K562 (cell line): Measurements from ENCODE around the gene LRRC26. TPM values are rescaled to one million over a fixed set of nuclear protein-coding genes. Genes with fewer than 3 reads are reported as not detected.

Experiments
- KDM5B ChIP-seq: fragments of 200-600 bp; sonication (generic); IDR thresholded peaks from 2 replicates; pipeline ENCODE4 v1.6.1; 2012; ENCODE audit warnings: low read depth, mild to moderate bottlenecking, moderate library complexity, low read length, control low read depth, inconsistent platforms; ENCODE audit not compliant: insufficient replicate concordance
- MTA3 ChIP-seq: fragments of 450-650 bp; formaldehyde crosslinking; IDR thresholded peaks from 2 replicates; pipeline ENCODE4 v1.6.1; 2017; ENCODE audit warnings: mild to moderate bottlenecking, borderline replicate concordance
- PTTG1 ChIP-seq: fragments of 450-650 bp; IDR thresholded peaks from 2 replicates; pipeline ENCODE4 v1.6.1; 2016; ENCODE audit warnings: low read depth, mild to moderate bottlenecking, missing genetic modification characterization, missing compliant biosample characterization
- SRSF1 ChIP-seq: fragments of 200-400 bp; formaldehyde crosslinking; IDR thresholded peaks from 2 replicates; pipeline ENCODE4 v1.6.1; 2017; ENCODE audit warnings: mild to moderate bottlenecking, low read depth, low read length, moderate library complexity
- YBX1 ChIP-seq: fragments of 450-650 bp; IDR thresholded peaks from 2 replicates; pipeline ENCODE4 v1.7.1; 2016; ENCODE audit warnings: mild to moderate bottlenecking
- polyA plus RNA-seq, 8 experiments: library from polyadenylated mRNA; depleted of rRNA in 4 of 8; stranded (reverse) in 5 of 8; unstranded in 3 of 8; fragments of >200 nt; fragmentation: Nextera tagmentation in 2 of 8; fragmentation: Illumina TruSeq in 1 of 8; extraction: Ambion mirVana in 2 of 8; extraction: Trizol in 1 of 8; gene quantifications; 2 replicates each; pipeline versions ENCODE4 v1.2.1 to v1.2.3, GENCODE V29; 2011 to 2014; ENCODE audit warnings: inconsistent platforms in 1 of 8, missing spikeins in 1 of 8
- total RNA-seq, 7 experiments: library from RNA; depleted of rRNA in 6 of 7; stranded (reverse); fragments of >200 nt in 6 of 7; fragmentation: Illumina TruSeq in 2 of 7; extraction: Trizol in 2 of 7; gene quantifications; 2 replicates each; pipeline versions ENCODE4 v1.2.1 to v1.2.3, GENCODE V29; 2011 to 2021; ENCODE audit warnings: low replicate concordance in 1 of 7
- TF ChIP-seq, protein P1 (sequence below): fragments of 450-650 bp; IDR thresholded peaks from 2 replicates; pipeline ENCODE4 v1.6.1; 2016; ENCODE audit warnings: mild to moderate bottlenecking, moderate library complexity
- TF ChIP-seq, protein P2 (sequence below): sonication (generic); formaldehyde crosslinking; IDR thresholded peaks from 2 replicates; pipeline ENCODE4 v1.9.0; 2022; ENCODE audit warnings: mild to moderate bottlenecking, missing genetic modification reagents
- TF ChIP-seq, protein P3 (sequence below), 3 experiments: fragments of 200-800 bp in 1 of 3; fragments of 250-450 bp in 1 of 3; fragments of 450-650 bp in 1 of 3; sonication (Bioruptor Pico) in 1 of 3; sonication (Bioruptor generic) in 1 of 3; formaldehyde crosslinking in 1 of 3; IDR thresholded peaks; 2 replicates each; pipeline versions ENCODE4 v1.6.1 to v1.8.0; 2016 to 2022; ENCODE audit warnings: mild to moderate bottlenecking in 2 of 3, missing genetic modification characterization in 2 of 3, missing compliant biosample characterization in 1 of 3, moderate library complexity in 1 of 3

Gene LRRC26
- total and polyA plus RNA-seq, 9 of the 15 experiments (the other 6 are each of a cell fraction or from before 2014, with no cell fraction given): not detected

DNA sequence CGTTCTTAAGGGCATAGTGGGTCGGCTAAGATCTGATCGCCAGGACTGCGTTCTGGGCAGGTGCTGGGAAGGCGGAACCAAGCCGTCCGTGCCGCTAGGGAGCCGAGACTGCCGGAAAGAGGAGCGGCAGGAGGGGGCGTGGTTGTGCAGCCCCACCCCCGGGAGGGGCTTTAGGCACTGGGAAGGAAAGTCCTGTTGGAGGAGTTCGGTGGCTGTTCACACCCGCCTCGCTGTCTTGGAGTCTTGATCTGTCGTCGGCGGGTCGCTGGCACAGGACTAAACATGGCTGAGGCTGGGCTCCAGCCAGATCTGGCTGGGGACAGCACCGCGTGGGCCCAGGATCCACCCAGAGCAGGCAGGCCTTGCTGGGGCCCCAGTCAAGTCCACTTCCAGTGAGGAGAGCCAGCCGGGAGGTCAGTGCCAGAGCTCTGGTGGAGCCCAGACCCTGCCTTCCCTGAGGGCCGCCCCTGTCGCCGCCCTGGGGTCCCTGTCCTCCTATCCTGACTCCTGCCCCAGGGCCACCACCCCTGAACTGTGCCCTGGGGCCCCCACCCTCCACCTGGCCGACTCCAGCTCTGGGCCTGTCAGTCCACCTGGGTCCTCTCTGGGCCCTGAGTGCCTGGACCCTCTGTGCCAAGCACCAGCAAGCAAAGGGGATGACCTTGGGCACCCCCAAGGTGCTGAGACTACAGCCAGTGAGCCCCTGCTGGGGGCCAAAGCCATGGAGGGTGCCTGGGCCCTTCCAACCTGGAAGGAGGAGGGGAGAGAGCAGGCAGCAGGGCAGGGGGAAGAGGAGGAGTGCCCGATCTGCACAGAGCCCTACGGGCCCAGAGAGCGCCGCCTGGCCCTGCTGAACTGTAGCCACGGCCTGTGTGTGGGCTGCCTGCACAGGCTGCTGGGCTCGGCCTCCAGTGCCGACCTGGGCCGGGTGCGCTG lies 47.7 kb upstream of the LRRC26 start (continued):
- peak; percentile 55; the same call in 1 of the 2 replicates for TF ChIP-seq MTA3
- no peak for TF ChIP-seq SRSF1
- peak; percentile 56 for TF ChIP-seq KDM5B
- TF ChIP-seq PTTG1: no peak
- TF ChIP-seq, protein P1, sequence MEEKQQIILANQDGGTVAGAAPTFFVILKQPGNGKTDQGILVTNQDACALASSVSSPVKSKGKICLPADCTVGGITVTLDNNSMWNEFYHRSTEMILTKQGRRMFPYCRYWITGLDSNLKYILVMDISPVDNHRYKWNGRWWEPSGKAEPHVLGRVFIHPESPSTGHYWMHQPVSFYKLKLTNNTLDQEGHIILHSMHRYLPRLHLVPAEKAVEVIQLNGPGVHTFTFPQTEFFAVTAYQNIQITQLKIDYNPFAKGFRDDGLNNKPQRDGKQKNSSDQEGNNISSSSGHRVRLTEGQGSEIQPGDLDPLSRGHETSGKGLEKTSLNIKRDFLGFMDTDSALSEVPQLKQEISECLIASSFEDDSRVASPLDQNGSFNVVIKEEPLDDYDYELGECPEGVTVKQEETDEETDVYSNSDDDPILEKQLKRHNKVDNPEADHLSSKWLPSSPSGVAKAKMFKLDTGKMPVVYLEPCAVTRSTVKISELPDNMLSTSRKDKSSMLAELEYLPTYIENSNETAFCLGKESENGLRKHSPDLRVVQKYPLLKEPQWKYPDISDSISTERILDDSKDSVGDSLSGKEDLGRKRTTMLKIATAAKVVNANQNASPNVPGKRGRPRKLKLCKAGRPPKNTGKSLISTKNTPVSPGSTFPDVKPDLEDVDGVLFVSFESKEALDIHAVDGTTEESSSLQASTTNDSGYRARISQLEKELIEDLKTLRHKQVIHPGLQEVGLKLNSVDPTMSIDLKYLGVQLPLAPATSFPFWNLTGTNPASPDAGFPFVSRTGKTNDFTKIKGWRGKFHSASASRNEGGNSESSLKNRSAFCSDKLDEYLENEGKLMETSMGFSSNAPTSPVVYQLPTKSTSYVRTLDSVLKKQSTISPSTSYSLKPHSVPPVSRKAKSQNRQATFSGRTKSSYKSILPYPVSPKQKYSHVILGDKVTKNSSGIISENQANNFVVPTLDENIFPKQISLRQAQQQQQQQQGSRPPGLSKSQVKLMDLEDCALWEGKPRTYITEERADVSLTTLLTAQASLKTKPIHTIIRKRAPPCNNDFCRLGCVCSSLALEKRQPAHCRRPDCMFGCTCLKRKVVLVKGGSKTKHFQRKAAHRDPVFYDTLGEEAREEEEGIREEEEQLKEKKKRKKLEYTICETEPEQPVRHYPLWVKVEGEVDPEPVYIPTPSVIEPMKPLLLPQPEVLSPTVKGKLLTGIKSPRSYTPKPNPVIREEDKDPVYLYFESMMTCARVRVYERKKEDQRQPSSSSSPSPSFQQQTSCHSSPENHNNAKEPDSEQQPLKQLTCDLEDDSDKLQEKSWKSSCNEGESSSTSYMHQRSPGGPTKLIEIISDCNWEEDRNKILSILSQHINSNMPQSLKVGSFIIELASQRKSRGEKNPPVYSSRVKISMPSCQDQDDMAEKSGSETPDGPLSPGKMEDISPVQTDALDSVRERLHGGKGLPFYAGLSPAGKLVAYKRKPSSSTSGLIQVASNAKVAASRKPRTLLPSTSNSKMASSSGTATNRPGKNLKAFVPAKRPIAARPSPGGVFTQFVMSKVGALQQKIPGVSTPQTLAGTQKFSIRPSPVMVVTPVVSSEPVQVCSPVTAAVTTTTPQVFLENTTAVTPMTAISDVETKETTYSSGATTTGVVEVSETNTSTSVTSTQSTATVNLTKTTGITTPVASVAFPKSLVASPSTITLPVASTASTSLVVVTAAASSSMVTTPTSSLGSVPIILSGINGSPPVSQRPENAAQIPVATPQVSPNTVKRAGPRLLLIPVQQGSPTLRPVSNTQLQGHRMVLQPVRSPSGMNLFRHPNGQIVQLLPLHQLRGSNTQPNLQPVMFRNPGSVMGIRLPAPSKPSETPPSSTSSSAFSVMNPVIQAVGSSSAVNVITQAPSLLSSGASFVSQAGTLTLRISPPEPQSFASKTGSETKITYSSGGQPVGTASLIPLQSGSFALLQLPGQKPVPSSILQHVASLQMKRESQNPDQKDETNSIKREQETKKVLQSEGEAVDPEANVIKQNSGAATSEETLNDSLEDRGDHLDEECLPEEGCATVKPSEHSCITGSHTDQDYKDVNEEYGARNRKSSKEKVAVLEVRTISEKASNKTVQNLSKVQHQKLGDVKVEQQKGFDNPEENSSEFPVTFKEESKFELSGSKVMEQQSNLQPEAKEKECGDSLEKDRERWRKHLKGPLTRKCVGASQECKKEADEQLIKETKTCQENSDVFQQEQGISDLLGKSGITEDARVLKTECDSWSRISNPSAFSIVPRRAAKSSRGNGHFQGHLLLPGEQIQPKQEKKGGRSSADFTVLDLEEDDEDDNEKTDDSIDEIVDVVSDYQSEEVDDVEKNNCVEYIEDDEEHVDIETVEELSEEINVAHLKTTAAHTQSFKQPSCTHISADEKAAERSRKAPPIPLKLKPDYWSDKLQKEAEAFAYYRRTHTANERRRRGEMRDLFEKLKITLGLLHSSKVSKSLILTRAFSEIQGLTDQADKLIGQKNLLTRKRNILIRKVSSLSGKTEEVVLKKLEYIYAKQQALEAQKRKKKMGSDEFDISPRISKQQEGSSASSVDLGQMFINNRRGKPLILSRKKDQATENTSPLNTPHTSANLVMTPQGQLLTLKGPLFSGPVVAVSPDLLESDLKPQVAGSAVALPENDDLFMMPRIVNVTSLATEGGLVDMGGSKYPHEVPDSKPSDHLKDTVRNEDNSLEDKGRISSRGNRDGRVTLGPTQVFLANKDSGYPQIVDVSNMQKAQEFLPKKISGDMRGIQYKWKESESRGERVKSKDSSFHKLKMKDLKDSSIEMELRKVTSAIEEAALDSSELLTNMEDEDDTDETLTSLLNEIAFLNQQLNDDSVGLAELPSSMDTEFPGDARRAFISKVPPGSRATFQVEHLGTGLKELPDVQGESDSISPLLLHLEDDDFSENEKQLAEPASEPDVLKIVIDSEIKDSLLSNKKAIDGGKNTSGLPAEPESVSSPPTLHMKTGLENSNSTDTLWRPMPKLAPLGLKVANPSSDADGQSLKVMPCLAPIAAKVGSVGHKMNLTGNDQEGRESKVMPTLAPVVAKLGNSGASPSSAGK: peak; percentile 44
- TF ChIP-seq, protein P2, sequence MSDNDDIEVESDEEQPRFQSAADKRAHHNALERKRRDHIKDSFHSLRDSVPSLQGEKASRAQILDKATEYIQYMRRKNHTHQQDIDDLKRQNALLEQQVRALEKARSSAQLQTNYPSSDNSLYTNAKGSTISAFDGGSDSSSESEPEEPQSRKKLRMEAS (CRISPR knock-in tag): 0 out of 2 replicates have a peak, but pooled peaks have one; percentile 31
- TF ChIP-seq YBX1: no peak
- TF ChIP-seq, protein P3, sequence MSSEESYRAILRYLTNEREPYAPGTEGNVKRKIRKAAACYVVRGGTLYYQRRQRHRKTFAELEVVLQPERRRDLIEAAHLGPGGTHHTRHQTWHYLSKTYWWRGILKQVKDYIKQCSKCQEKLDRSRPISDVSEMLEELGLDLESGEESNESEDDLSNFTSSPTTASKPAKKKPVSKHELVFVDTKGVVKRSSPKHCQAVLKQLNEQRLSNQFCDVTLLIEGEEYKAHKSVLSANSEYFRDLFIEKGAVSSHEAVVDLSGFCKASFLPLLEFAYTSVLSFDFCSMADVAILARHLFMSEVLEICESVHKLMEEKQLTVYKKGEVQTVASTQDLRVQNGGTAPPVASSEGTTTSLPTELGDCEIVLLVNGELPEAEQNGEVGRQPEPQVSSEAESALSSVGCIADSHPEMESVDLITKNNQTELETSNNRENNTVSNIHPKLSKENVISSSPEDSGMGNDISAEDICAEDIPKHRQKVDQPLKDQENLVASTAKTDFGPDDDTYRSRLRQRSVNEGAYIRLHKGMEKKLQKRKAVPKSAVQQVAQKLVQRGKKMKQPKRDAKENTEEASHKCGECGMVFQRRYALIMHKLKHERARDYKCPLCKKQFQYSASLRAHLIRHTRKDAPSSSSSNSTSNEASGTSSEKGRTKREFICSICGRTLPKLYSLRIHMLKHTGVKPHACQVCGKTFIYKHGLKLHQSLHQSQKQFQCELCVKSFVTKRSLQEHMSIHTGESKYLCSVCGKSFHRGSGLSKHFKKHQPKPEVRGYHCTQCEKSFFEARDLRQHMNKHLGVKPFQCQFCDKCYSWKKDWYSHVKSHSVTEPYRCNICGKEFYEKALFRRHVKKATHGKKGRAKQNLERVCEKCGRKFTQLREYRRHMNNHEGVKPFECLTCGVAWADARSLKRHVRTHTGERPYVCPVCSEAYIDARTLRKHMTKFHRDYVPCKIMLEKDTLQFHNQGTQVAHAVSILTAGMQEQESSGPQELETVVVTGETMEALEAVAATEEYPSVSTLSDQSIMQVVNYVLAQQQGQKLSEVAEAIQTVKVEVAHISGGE (CRISPR knock-in tag; IDR thresholded peaks at IDR 0.05): peak; percentile 44 to 96 (median 81); a peak in 4 of 6 replicates
